ENCODE measurements around the gene PDHX. TPM values are rescaled to one million over a fixed set of nuclear protein-coding genes. Genes with fewer than 3 reads are reported as not detected.

PDHX gene
- total and polyA plus RNA-seq, 11 donors: 74.0 to 204 (median 127) TPM

DNA sequence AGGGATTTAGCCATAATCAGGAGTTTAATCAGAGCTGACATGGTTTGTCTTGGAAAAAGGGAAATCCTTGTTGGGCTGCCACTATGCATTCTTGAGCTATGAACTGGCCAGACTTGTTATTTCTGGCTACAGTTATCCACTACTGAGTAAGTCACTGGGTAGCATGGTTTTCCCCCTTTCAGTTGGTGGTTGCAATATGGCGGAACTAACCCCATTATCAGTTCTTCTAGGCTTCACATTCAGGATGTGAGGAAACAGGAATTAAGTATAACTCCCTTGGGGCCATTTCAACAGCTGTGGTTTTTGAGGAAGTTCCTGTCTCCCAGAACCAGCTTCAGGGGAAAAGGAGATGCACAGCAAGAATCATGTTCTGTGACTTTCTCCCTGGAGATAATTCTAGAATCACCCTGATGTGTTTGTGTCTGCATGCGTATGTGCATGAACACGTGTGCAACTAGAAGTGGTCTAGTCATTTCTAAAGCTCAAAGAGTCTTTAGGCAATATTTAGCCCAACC lies 119.5 kb downstream of the PDHX start:
- peak overlapping the region in 1 of 12 donors; percentile 71 for H3K27ac ChIP-seq
- no peaks in the 10 kb centered on the region for H3K27me3 ChIP-seq
- DNase-seq (no peak), ATAC-seq (peak in 3 of 4 donors; percentile 57 to 83 (median 76))
- TF ChIP-seq, protein P1, sequence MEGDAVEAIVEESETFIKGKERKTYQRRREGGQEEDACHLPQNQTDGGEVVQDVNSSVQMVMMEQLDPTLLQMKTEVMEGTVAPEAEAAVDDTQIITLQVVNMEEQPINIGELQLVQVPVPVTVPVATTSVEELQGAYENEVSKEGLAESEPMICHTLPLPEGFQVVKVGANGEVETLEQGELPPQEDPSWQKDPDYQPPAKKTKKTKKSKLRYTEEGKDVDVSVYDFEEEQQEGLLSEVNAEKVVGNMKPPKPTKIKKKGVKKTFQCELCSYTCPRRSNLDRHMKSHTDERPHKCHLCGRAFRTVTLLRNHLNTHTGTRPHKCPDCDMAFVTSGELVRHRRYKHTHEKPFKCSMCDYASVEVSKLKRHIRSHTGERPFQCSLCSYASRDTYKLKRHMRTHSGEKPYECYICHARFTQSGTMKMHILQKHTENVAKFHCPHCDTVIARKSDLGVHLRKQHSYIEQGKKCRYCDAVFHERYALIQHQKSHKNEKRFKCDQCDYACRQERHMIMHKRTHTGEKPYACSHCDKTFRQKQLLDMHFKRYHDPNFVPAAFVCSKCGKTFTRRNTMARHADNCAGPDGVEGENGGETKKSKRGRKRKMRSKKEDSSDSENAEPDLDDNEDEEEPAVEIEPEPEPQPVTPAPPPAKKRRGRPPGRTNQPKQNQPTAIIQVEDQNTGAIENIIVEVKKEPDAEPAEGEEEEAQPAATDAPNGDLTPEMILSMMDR (IDR thresholded peaks at IDR 0.05): no peak
- TF ChIP-seq POLR2A (IDR thresholded peaks at IDR 0.05): no peak
- H3K9me3 ChIP-seq: no peaks in the 10 kb centered on the region
- no peaks in the 10 kb centered on the region for H3K36me3 ChIP-seq
- H3K4me3 ChIP-seq: no peak overlapping the region
- H3K4me1 ChIP-seq: peaks cover 0 to 42% (median 6%) of the 10 kb centered on the region in 12 donors
- intact Hi-C loops (cut with DNase I): loop anchor here in 1 of 10 donors (5.0 kb wide), 1 partner anchor 46 kb away; no protein-coding TSS in a partner anchor
- WGBS, 4 donors: 50 to 73% (median 69%) methylated on average over 3 of the region's 3 CpGs

DNA sequence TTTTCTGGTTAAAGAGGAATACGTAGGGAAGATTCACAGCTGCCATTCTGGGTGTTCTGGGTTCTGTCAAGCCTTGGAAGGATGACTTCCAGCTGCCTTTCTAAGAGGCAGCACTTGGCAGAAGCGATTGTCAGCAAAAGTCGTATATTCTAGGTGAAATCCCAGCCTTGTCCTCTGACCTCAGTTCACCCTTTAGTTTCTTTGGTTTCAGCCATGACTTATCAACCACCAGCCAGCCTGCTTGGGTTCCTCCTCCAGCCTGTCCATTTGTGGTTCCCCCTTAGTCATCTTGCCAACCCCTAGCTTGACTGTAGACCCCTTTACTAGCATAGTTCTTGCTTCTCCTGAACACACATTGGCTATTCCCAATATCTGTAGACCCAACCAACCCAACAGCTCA lies 120.2 kb downstream of the PDHX start:
- H3K9me3 ChIP-seq: no peaks in the 10 kb centered on the region
- intact Hi-C loops (cut with DNase I): loop anchor here in 1 of 10 donors (5.0 kb wide), 1 partner anchor 46 kb away; no protein-coding TSS in a partner anchor
- DNase-seq (no peak), ATAC-seq (no peak)
- no peaks in the 10 kb centered on the region for H3K27me3 ChIP-seq
- H3K4me1 ChIP-seq: peaks cover 0 to 38% (median 4%) of the 10 kb centered on the region in 12 donors
- peak overlapping the region in 1 of 12 donors; percentile 71 for H3K27ac ChIP-seq
- TF ChIP-seq POLR2A (IDR thresholded peaks at IDR 0.05): no peak
- TF ChIP-seq, protein P1 (IDR thresholded peaks at IDR 0.05): no peak
- H3K4me3 ChIP-seq: no peak overlapping the region
- H3K36me3 ChIP-seq: no peaks in the 10 kb centered on the region
- 27 to 37% (median 32%) methylated on average over 3 of the region's 3 CpGs for WGBS, 4 donors

DNA sequence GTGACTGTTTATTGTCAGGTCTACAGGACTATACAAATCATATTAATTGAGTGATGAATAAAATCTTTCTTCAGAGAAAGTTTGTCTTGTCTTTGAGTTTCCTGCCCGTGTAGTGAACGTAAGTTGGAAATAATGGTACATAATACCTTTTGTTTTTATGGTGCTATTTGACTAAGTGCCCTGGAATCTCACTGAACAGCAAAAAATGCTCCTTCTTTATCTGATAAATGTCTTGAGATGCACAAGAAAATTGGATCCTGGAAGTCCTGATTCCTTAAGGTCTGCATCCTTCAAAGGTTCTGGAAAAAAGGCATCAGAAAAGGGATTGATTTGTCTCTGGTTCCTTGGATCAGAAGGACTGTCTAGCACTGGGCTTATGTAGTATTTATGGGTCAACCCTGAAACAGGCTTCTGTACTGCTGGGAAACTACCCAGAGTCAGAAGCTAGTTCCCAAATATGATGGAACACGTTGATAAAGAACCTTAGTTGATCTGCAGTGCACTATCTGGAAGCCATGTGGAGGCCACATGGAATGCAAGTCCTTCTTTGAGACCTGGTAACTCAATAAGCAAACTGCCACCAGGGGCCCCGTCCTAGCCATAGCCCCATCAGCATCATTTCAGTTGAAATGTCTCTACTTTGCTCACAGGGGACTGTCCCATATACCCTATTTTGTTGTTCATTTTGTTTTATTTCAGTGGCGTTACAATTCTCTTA lies 122.0 kb downstream of the PDHX start:
- intact Hi-C loops (cut with DNase I): loop anchor here in 1 of 10 donors (5.0 kb wide), 1 partner anchor 44 kb away; no protein-coding TSS in a partner anchor
- DNase-seq (no peak), ATAC-seq (no peak)
- Histone ChIP-seq H3K4me1 (peaks cover 0 to 55% (median 7%) of the 10 kb centered on the region in 12 donors), H3K27ac (no peak overlapping the region), H3K36me3 (no peaks in the 10 kb centered on the region), H3K9me3 (no peaks in the 10 kb centered on the region), H3K27me3 (no peaks in the 10 kb centered on the region), H3K4me3 (no peak overlapping the region)
- TF ChIP-seq, protein P1 (IDR thresholded peaks at IDR 0.05): no peak
- no peak for TF ChIP-seq POLR2A (IDR thresholded peaks at IDR 0.05)
- WGBS, 4 donors: 83 to 96% (median 90%) methylated on average over 5 of the region's 5 CpGs

DNA sequence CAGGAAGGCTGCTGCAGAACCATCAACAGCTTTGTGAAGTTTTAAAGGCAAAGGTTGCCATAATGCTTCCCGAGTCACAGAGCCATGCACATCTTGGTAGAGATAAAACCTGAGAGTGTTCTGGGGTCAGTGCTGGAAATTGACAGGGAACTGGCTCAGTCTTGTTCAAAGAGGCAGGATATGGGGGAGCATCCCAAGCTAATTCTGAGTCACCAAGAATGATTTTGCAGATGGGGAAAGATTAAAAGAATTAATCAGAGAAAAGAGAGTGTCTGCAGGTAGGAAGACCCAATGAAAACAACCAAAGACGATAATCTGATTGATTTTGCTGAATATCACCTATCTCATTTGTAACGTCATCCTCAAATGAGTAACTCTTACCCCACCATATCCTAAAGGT lies 122.7 kb downstream of the PDHX start:
- H3K4me3 ChIP-seq: no peak overlapping the region
- intact Hi-C loops (cut with DNase I): loop anchor here in 1 of 10 donors (5.0 kb wide), 1 partner anchor 43 kb away; no protein-coding TSS in a partner anchor
- DNase-seq (no peak), ATAC-seq (no peak)
- WGBS, 4 donors: 76 to 82% (median 78%) methylated on average over 3 of the region's 3 CpGs
- no peak overlapping the region for H3K27ac ChIP-seq
- peaks cover 0 to 60% (median 10%) of the 10 kb centered on the region in 12 donors for H3K4me1 ChIP-seq
- no peaks in the 10 kb centered on the region for H3K9me3 ChIP-seq
- no peaks in the 10 kb centered on the region for H3K27me3 ChIP-seq
- TF ChIP-seq POLR2A (IDR thresholded peaks at IDR 0.05): no peak
- TF ChIP-seq, protein P1 (IDR thresholded peaks at IDR 0.05): no peak
- no peaks in the 10 kb centered on the region for H3K36me3 ChIP-seq

All from heart left ventricle (tissue), 16 donors.